Endothelial cell of umbilical vein (primary cell): Measurements from ENCODE around the gene ATG4D. TPM values are rescaled to one million over a fixed set of nuclear protein-coding genes. Genes with fewer than 3 reads are reported as not detected.

ENCODE experiments used
- BruUV-seq: library from RNA; stranded (reverse); fragments of 400-500 nt; replicated peaks from 2 replicates; lab custom pipeline; 2021; lab: Mats Ljungman, UMichigan
- CTCF ChIA-PET: fragments of 300-600, 350-600 bp; sonication (Branson Sonifier 250); formaldehyde crosslinking; loops from one replicate; lab custom pipeline; 2021; ENCODE audit warnings: antibody characterized with exemption, inconsistent platforms; lab: Charles Lee
- POLR2A ChIA-PET: fragments of 300-600, 350-600 bp; sonication (Branson Sonifier 250); formaldehyde crosslinking; loops from one replicate; lab custom pipeline; 2021; ENCODE audit warnings: antibody characterized with exemption, inconsistent platforms; lab: Charles Lee
- DNase-seq: peaks from one replicate; pipeline ENCODE4 v3.0.0-alpha.2; 2011; ENCODE audit warnings: low read depth, low spot score
- FAIRE-seq: peaks from 2 replicates; lab custom pipeline; 2011; peaks lifted over from hg19 to GRCh38; lab: Jason Lieb, UNC
- H2AFZ ChIP-seq: 2 replicates; pipeline ENCODE4 v1.6.0; 2012; ENCODE audit warnings: low read depth, low read length, control low read depth, inconsistent platforms
- H3K27ac ChIP-seq: 2 replicates; pipeline ENCODE4 v1.5.1; 2011; ENCODE audit warnings: low read depth, mild to moderate bottlenecking, control low read depth, low read length, moderate library complexity; ENCODE audit not compliant: insufficient read depth
- H3K27me3 ChIP-seq, 2 experiments: 2 replicates each; pipeline versions ENCODE4 v1.6.0 to v1.6.1; 2011; ENCODE audit warnings: low read length in 2 of 2, mixed read lengths in 1 of 2; ENCODE audit not compliant: control insufficient read depth in 2 of 2, insufficient read depth in 2 of 2
- H3K36me3 ChIP-seq, 2 experiments: 2 replicates in 1 of 2; 3 replicates in 1 of 2; pipeline ENCODE4 v1.5.1; 2011; ENCODE audit warnings: low read length in 2 of 2, mild to moderate bottlenecking in 1 of 2, moderate library complexity in 1 of 2; ENCODE audit not compliant: control insufficient read depth in 2 of 2, insufficient read depth in 2 of 2; ENCODE audit errors: extremely low read depth in 1 of 2
- H3K4me1 ChIP-seq: 3 replicates; pipeline ENCODE4 v1.5.1; 2011; ENCODE audit warnings: mild to moderate bottlenecking, low read length; ENCODE audit not compliant: control insufficient read depth, insufficient read depth; ENCODE audit errors: extremely low read depth
- H3K4me2 ChIP-seq: 2 replicates; pipeline ENCODE4 v1.6.1; 2011; ENCODE audit warnings: low read length, control low read depth, mixed read lengths; ENCODE audit not compliant: insufficient read depth
- H3K4me3 ChIP-seq, 3 experiments: fragments of 200-600 bp in 1 of 3; sonication (generic), shearing (Covaris generic) in 1 of 3; replicated peaks in 1 of 3; 2 replicates each; pipeline ENCODE4 v1.5.1; 2011 to 2016; ENCODE audit warnings: control low read depth in 3 of 3, low read length in 3 of 3, mild to moderate bottlenecking in 2 of 3, inconsistent platforms in 1 of 3, low read depth in 1 of 3, moderate library complexity in 1 of 3; ENCODE audit not compliant: insufficient read depth in 1 of 3
- H3K79me2 ChIP-seq: 2 replicates; pipeline ENCODE4 v1.6.0; 2012; ENCODE audit warnings: low read length, inconsistent platforms; ENCODE audit not compliant: control insufficient read depth, insufficient read depth
- H3K9ac ChIP-seq: replicated peaks from 2 replicates; pipeline ENCODE3; 2011; ENCODE audit warnings: low read length, control low read depth; ENCODE audit not compliant: insufficient read depth; ENCODE audit errors: extremely low read depth
- H3K9me1 ChIP-seq: replicated peaks from 3 replicates; pipeline ENCODE4 v1.6.0; 2011; ENCODE audit warnings: mild to moderate bottlenecking, low read length; ENCODE audit not compliant: control insufficient read depth, insufficient read depth; ENCODE audit errors: extremely low read depth
- H3K9me3 ChIP-seq: replicated peaks from 2 replicates; pipeline ENCODE4 v1.5.1; 2012; ENCODE audit warnings: low read length, inconsistent platforms; ENCODE audit not compliant: control insufficient read depth, insufficient read depth
- H4K20me1 ChIP-seq: replicated peaks from 2 replicates; pipeline ENCODE3; 2011; ENCODE audit warnings: mild to moderate bottlenecking, low read length; ENCODE audit not compliant: control insufficient read depth, insufficient read depth; ENCODE audit errors: extremely low read depth
- EZH2 ChIP-seq: IDR thresholded peaks from 2 replicates; pipeline ENCODE4 v1.6.1; 2012; ENCODE audit warnings: borderline replicate concordance, low read depth, mild to moderate bottlenecking, moderate library complexity, low read length, inconsistent platforms; ENCODE audit not compliant: severe bottlenecking
- FOS ChIP-seq: IDR thresholded peaks from 2 replicates; pipeline ENCODE4 v1.6.1; 2011; ENCODE audit warnings: mild to moderate bottlenecking, low read length, moderate library complexity, borderline replicate concordance; ENCODE audit not compliant: insufficient read depth
- GATA2 ChIP-seq: IDR thresholded peaks from 2 replicates; pipeline ENCODE4 v1.7.0; 2011; ENCODE audit warnings: low read depth, mild to moderate bottlenecking, moderate library complexity, mixed read lengths, low read length; ENCODE audit not compliant: insufficient read length, insufficient read depth
- JUN ChIP-seq: IDR thresholded peaks from 2 replicates; pipeline ENCODE4 v1.6.1; 2011; ENCODE audit warnings: borderline replicate concordance, low read depth; ENCODE audit not compliant: insufficient read length, insufficient read depth
- MYC ChIP-seq: IDR thresholded peaks from one replicate; pipeline ENCODE4 v1.6.1; 2011; ENCODE audit warnings: mild to moderate bottlenecking, low read depth, low read length
- POLR2A ChIP-seq: IDR thresholded peaks from 2 replicates; pipeline ENCODE4 v1.6.1; 2012; ENCODE audit warnings: low read depth, mild to moderate bottlenecking, control low read depth, low read length
- POLR2AphosphoS5 ChIP-seq: IDR thresholded peaks from 2 replicates; pipeline ENCODE4 v1.6.1; 2012; ENCODE audit warnings: low read depth, mild to moderate bottlenecking, control low read depth, low read length, moderate library complexity; ENCODE audit not compliant: insufficient read depth
- dilution Hi-C: fragments of 300-500 bp; cut with MboI; formaldehyde crosslinking; loops from one replicate; pipeline ENCODE4 v1.15.0; 2019; ENCODE audit warnings: low sequenced_read_pairs; ENCODE audit not compliant: extremely low pct_ligation_motif_present
- intact Hi-C: fragments of 100-400 bp; cut with micrococcal nuclease; formaldehyde crosslinking; loops from one replicate; pipeline ENCODE4 v1.10.0; 2022
- polyA plus RNA-seq, 4 experiments: library from polyadenylated mRNA; depleted of rRNA in 3 of 4; stranded (reverse) in 3 of 4; unstranded in 1 of 4; fragments of >200 nt; gene quantifications; 2 replicates each; pipeline versions ENCODE4 v1.2.1 to v1.2.3, GENCODE V29; 2011 to 2012; ENCODE audit warnings: missing spikeins in 1 of 4
- total RNA-seq: library from RNA; stranded (reverse); gene quantifications from 2 replicates; pipeline ENCODE4 v1.2.3, GENCODE V29; 2021
- TF ChIP-seq, protein P1 (sequence below), 2 donors: IDR thresholded peaks; 1 replicate in 1 of 2; 2 replicates in 1 of 2; pipeline ENCODE4 v1.5.1; 2011; ENCODE audit warnings: low read length in 2 of 2, mild to moderate bottlenecking in 2 of 2, moderate library complexity in 2 of 2, control low read depth in 1 of 2, inconsistent platforms in 1 of 2, low read depth in 1 of 2; ENCODE audit not compliant: insufficient read depth in 1 of 2; ENCODE audit errors: extremely low read depth in 1 of 2
- TF ChIP-seq, protein P2 (sequence below): IDR thresholded peaks from 2 replicates; pipeline ENCODE4 v1.6.1; 2011; ENCODE audit not compliant: insufficient read depth, insufficient read length

Gene ATG4D
- total and polyA plus RNA-seq, 2 donors (not counting 3 experiments of a cell fraction or from before 2014, with no cell fraction given): 19.8 to 24.9 TPM

GRCh38 chr19:10562609-10563008, 18.9 kb downstream of the ATG4D start:
- H3K4me2 ChIP-seq: no peak overlapping the region
- H2AFZ ChIP-seq: no peak overlapping the region
- no TSS peak for BruUV-seq
- H3K79me2 ChIP-seq: peaks cover 10% of the 10 kb centered on the region
- ChIA-PET CTCF (interaction anchor here (1.1 kb wide), 1 partner anchor 79 kb away, joined by 4 read pairs; no protein-coding TSS in a partner anchor), POLR2A (no interaction called here)
- DNase-seq (no peak), FAIRE-seq (no peak)
- no peak overlapping the region for H3K27ac ChIP-seq
- H3K9me1 ChIP-seq: no peaks in the 10 kb centered on the region
- H3K9me3 ChIP-seq: no peaks in the 10 kb centered on the region
- H3K4me1 ChIP-seq: peaks cover 15% of the 10 kb centered on the region
- TF ChIP-seq JUN (no peak), GATA2 (no peak), POLR2AphosphoS5 (no peak), MYC (no peak), EZH2 (no peak), POLR2A (no peak), FOS (no peak)
- TF ChIP-seq, protein P1, sequence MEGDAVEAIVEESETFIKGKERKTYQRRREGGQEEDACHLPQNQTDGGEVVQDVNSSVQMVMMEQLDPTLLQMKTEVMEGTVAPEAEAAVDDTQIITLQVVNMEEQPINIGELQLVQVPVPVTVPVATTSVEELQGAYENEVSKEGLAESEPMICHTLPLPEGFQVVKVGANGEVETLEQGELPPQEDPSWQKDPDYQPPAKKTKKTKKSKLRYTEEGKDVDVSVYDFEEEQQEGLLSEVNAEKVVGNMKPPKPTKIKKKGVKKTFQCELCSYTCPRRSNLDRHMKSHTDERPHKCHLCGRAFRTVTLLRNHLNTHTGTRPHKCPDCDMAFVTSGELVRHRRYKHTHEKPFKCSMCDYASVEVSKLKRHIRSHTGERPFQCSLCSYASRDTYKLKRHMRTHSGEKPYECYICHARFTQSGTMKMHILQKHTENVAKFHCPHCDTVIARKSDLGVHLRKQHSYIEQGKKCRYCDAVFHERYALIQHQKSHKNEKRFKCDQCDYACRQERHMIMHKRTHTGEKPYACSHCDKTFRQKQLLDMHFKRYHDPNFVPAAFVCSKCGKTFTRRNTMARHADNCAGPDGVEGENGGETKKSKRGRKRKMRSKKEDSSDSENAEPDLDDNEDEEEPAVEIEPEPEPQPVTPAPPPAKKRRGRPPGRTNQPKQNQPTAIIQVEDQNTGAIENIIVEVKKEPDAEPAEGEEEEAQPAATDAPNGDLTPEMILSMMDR (IDR thresholded peaks at IDR 0.05; ENCODE audit: extremely low read depth in 1 of 2, insufficient read depth in 1 of 2, low read depth in 1 of 2, low read length in 2 of 2): no peak
- TF ChIP-seq, protein P2, sequence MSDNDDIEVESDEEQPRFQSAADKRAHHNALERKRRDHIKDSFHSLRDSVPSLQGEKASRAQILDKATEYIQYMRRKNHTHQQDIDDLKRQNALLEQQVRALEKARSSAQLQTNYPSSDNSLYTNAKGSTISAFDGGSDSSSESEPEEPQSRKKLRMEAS: no peak
- no peak overlapping the region for H3K4me3 ChIP-seq
- no peaks in the 10 kb centered on the region for H4K20me1 ChIP-seq
- no peak overlapping the region for H3K9ac ChIP-seq
- intact Hi-C loops: no loop called here
- dilution Hi-C loops: no loop called here
- H3K36me3 ChIP-seq: peaks cover 0 to 3% of the 10 kb centered on the region in 2 experiments
- no peaks in the 10 kb centered on the region for H3K27me3 ChIP-seq
